Dermis lymphatic vessel endothelial cell (primary cell): Measurements from ENCODE around the gene GOLGA8T. TPM values are rescaled to one million over a fixed set of nuclear protein-coding genes. Genes with fewer than 3 reads are reported as not detected.

Experiments
- total RNA-seq: library from RNA; depleted of rRNA; stranded (reverse); fragments of >200 nt; gene quantifications from 2 replicates; pipeline ENCODE4 v1.2.1, GENCODE V29; 2014

GOLGA8T gene, protein sequence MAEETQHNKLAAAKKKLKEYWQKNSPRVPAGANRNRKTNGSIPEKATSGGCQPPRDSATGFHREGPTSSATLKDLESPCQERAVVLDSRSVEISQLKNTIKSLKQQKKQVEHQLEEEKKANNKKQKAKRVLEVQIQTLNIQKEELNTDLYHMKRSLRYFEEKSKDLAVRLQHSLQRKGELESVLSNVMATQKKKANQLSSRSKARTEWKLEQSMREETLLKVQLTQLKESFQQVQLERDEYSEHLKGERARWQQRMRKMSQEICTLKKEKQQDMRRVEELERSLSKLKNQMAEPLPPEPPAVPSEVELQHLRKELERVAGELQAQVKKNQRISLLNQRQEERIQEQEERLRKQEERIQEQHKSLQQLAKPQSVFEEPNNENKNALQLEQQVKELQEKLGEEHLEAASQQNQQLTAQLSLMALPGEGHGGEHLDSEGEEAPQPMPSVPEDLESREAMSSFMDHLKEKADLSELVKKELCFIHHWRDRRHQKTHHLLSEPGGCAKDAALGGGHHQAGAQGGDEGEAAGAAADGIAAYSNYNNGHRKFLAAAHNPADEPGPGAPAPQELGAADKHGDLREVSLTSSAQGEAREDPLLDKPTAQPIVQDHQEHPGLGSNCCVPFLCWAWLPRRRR
- total RNA-seq: 0.09 TPM in 1 of 2 replicates, not detected in the other

DNA sequence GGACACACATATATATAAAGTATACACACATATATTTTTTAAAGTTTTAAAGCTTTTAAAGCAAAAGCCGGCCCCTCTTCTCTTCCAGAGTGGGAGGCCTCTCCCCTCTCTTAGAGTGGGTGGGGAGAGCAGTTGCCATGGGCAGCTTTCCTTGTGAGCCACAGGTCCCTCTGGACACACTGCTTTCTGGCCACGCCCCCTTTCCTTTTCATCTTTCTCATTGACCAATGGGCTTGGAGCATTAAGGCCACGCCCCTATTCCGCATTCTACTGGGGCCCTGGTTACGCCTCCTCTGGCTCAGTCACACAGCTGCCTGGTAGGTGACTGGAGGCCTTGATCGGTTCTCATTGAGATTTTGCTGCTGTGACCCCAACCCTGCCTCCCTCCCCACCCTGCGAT is at the start of gene GOLGA8T:
TSS of gene GOLGA8T (plus strand) at position 301 of the 400 bp plus-strand sequence. CDS start at position 399, 98 bp downstream.

Other genes with a start within 250 kb of the GOLGA8T start
- gene GOLGA8J, start 52.1 kb upstream of the GOLGA8T start, total RNA-seq: 0.17 TPM in 1 of 2 replicates, not detected in the other